H1 (cell line): ENCODE data around the gene AAGAB. TPM values are rescaled to one million over a fixed set of nuclear protein-coding genes. Genes with fewer than 3 reads are reported as not detected.

Experiments
- CTCF ChIA-PET: fragments of 300-600 bp; sonication (Branson Sonifier 250); formaldehyde crosslinking; loops from one replicate; lab custom pipeline; 2021; ENCODE audit not compliant: partially characterized antibody; lab: Charles Lee
- POLR2A ChIA-PET: fragments of 300-600 bp; sonication (Branson Sonifier 250); formaldehyde crosslinking; loops from one replicate; lab custom pipeline; 2021; ENCODE audit warnings: inconsistent platforms; ENCODE audit not compliant: partially characterized antibody; lab: Charles Lee
- DNase-seq, 2 experiments: peaks; one replicate each; pipeline versions ENCODE4 v3.0.0 to v3.0.0-alpha.2; 2010 to 2022; ENCODE audit warnings: low spot score in 2 of 2, low read depth in 1 of 2, mixed read lengths in 1 of 2
- FAIRE-seq: peaks from 2 replicates; lab custom pipeline; 2011; peaks lifted over from hg19 to GRCh38; lab: Jason Lieb, UNC
- H2AFZ ChIP-seq: 2 replicates; pipeline ENCODE4 v1.8.1; 2012; ENCODE audit warnings: low read length, inconsistent platforms
- H2AK5ac ChIP-seq: 2 replicates; pipeline ENCODE4 v1.6.1; 2013; ENCODE audit warnings: low read depth, low read length
- H2BK120ac ChIP-seq: replicated peaks from 2 replicates; pipeline ENCODE3; 2013; ENCODE audit warnings: low read depth, low read length, inconsistent platforms
- H2BK12ac ChIP-seq: 2 replicates; pipeline ENCODE4 v1.6.1; 2013; ENCODE audit warnings: low read depth, low read length
- H2BK15ac ChIP-seq: 2 replicates; pipeline ENCODE4 v1.6.1; 2013; ENCODE audit warnings: low read length
- H2BK20ac ChIP-seq: 2 replicates; pipeline ENCODE4 v1.6.1; 2013; ENCODE audit warnings: low read length
- H2BK5ac ChIP-seq: 2 replicates; pipeline ENCODE4 v1.6.1; 2013; ENCODE audit warnings: low read depth, low read length
- H3K14ac ChIP-seq: 2 replicates; pipeline ENCODE4 v1.6.1; 2013; ENCODE audit warnings: inconsistent platforms; ENCODE audit not compliant: insufficient read length
- H3K18ac ChIP-seq: 2 replicates; pipeline ENCODE4 v1.6.1; 2013; ENCODE audit warnings: low read length; ENCODE audit errors: extremely low read depth
- H3K23ac ChIP-seq: 2 replicates; pipeline ENCODE4 v1.6.1; 2013; ENCODE audit warnings: inconsistent platforms; ENCODE audit not compliant: insufficient read length
- H3K23me2 ChIP-seq: 2 replicates; pipeline ENCODE4 v1.6.1; 2013; ENCODE audit warnings: low read depth, low read length
- H3K27ac ChIP-seq: 2 replicates; pipeline ENCODE4 v1.6.1; 2011; ENCODE audit warnings: low read depth, low read length, inconsistent platforms
- H3K27me3 ChIP-seq, 4 experiments: replicated peaks in 1 of 4; 1 replicate in 1 of 4; 2 replicates in 3 of 4; pipeline versions ENCODE4 v1.6.1 to v1.8.1; 2011 to 2013; ENCODE audit warnings: low read length in 3 of 4, mild to moderate bottlenecking in 3 of 4, inconsistent platforms in 2 of 4, mixed read lengths in 2 of 4, moderate library complexity in 1 of 4; ENCODE audit not compliant: control insufficient read depth in 3 of 4, insufficient read depth in 3 of 4; ENCODE audit errors: extremely low read depth in 1 of 4
- H3K36me3 ChIP-seq, 4 experiments: 2 replicates each; pipeline versions ENCODE4 v1.6.1 to v1.8.1; 2011 to 2013; ENCODE audit warnings: mild to moderate bottlenecking in 4 of 4, low read length in 3 of 4, moderate library complexity in 2 of 4, control low read depth in 1 of 4, inconsistent platforms in 1 of 4; ENCODE audit not compliant: insufficient read depth in 4 of 4, control insufficient read depth in 2 of 4
- H3K4ac ChIP-seq: replicated peaks from 2 replicates; pipeline ENCODE3; 2013; ENCODE audit warnings: low read length, low read depth, mixed read lengths, inconsistent platforms; ENCODE audit not compliant: insufficient read length
- H3K4me1 ChIP-seq, 4 experiments: replicated peaks in 1 of 4; 1 replicate in 1 of 4; 2 replicates in 3 of 4; pipeline versions ENCODE4 v1.6.1 to v1.8.1; 2011 to 2013; ENCODE audit warnings: low read length in 3 of 4, inconsistent platforms in 2 of 4, mixed read lengths in 1 of 4; ENCODE audit not compliant: insufficient read depth in 4 of 4, control insufficient read depth in 3 of 4
- H3K4me2 ChIP-seq, 2 experiments: 2 replicates each; pipeline versions ENCODE4 v1.6.1 to v1.8.1; 2011 to 2013; ENCODE audit warnings: low read depth in 2 of 2, low read length in 2 of 2, control low read depth in 1 of 2, inconsistent platforms in 1 of 2, mild to moderate bottlenecking in 1 of 2; ENCODE audit not compliant: insufficient read depth in 1 of 2
- H3K4me3 ChIP-seq, 4 experiments: fragments of 200-600, 300-600 bp in 1 of 4; sonication (generic), shearing (Covaris generic), sonication (Bioruptor Twin) in 1 of 4; 2 replicates each; pipeline versions ENCODE4 v1.5.1 to v1.8.1; 2011 to 2016; ENCODE audit warnings: low read length in 4 of 4, low read depth in 3 of 4, control low read depth in 2 of 4, inconsistent platforms in 2 of 4, mild to moderate bottlenecking in 2 of 4, mixed read lengths in 1 of 4, moderate library complexity in 1 of 4; ENCODE audit not compliant: insufficient read depth in 2 of 4; ENCODE audit errors: extremely low read depth in 1 of 4
- H3K56ac ChIP-seq: replicated peaks from 2 replicates; pipeline ENCODE3; 2013; ENCODE audit warnings: low read depth, mild to moderate bottlenecking, mixed read lengths, low read length, inconsistent platforms; ENCODE audit not compliant: insufficient read length
- H3K79me1 ChIP-seq: 2 replicates; pipeline ENCODE4 v1.6.1; 2013; ENCODE audit warnings: low read depth, low read length, control low read depth
- H3K79me2 ChIP-seq, 2 experiments: 2 replicates each; pipeline versions ENCODE4 v1.6.1 to v1.8.1; 2012 to 2013; ENCODE audit warnings: low read length in 2 of 2, mild to moderate bottlenecking in 2 of 2, inconsistent platforms in 1 of 2; ENCODE audit not compliant: insufficient read depth in 2 of 2, control insufficient read depth in 1 of 2
- H3K9ac ChIP-seq, 4 experiments: replicated peaks in 1 of 4; 1 replicate in 1 of 4; 2 replicates in 3 of 4; pipeline versions ENCODE4 v1.6.1 to v1.8.1; 2011 to 2013; ENCODE audit warnings: low read depth in 3 of 4, low read length in 3 of 4, control low read depth in 2 of 4, mild to moderate bottlenecking in 2 of 4, moderate library complexity in 2 of 4, inconsistent platforms in 1 of 4; ENCODE audit errors: extremely low read depth in 1 of 4
- H3K9me3 ChIP-seq, 2 experiments: 2 replicates each; pipeline versions ENCODE4 v1.6.1 to v1.8.1; 2012 to 2013; ENCODE audit warnings: mild to moderate bottlenecking in 2 of 2, moderate library complexity in 2 of 2, control low read depth in 1 of 2, inconsistent platforms in 1 of 2, low read depth in 1 of 2, low read length in 1 of 2, mixed read lengths in 1 of 2; ENCODE audit not compliant: insufficient read depth in 2 of 2
- H4K20me1 ChIP-seq, 2 experiments: replicated peaks in 1 of 2; 2 replicates each; pipeline versions ENCODE3 to v1.8.1; 2011 to 2013; ENCODE audit warnings: inconsistent platforms in 2 of 2, low read length in 2 of 2, mild to moderate bottlenecking in 1 of 2; ENCODE audit not compliant: insufficient read depth in 2 of 2, control insufficient read depth in 1 of 2
- H4K5ac ChIP-seq: 2 replicates; pipeline ENCODE4 v1.6.1; 2013; ENCODE audit warnings: low read length, low read depth, mixed read lengths, inconsistent platforms; ENCODE audit not compliant: insufficient read length
- H4K8ac ChIP-seq: 2 replicates; pipeline ENCODE4 v1.8.0; 2013; ENCODE audit warnings: mild to moderate bottlenecking, moderate library complexity, low read length, inconsistent platforms; ENCODE audit not compliant: insufficient read depth; ENCODE audit errors: extremely low read depth
- H4K91ac ChIP-seq: replicated peaks from 2 replicates; pipeline ENCODE3; 2013; ENCODE audit warnings: low read length, mixed read lengths, inconsistent platforms; ENCODE audit not compliant: insufficient read length
- BACH1 ChIP-seq: IDR thresholded peaks from 2 replicates; pipeline ENCODE4 v1.6.1; 2012; ENCODE audit warnings: low read length, improper control_type of control experiment
- CBX8 ChIP-seq: fragments of 300-800, 300-1000 bp; sonication (generic); IDR thresholded peaks from 2 replicates; pipeline ENCODE4 v1.7.1; 2016; ENCODE audit warnings: low read depth, low read length, borderline replicate concordance
- CTBP2 ChIP-seq: IDR thresholded peaks from 2 replicates; pipeline ENCODE4 v1.7.0; 2011; ENCODE audit warnings: borderline replicate concordance, mild to moderate bottlenecking, moderate library complexity, mixed read lengths, low read length; ENCODE audit not compliant: insufficient read depth, insufficient read length
- EGR1 ChIP-seq: IDR thresholded peaks from 2 replicates; pipeline ENCODE4 v1.6.1; 2011; ENCODE audit warnings: low read depth, low read length, borderline replicate concordance
- NANOG ChIP-seq: IDR thresholded peaks from 2 replicates; pipeline ENCODE4 v1.6.1; 2011; ENCODE audit warnings: low read length, low read depth, mild to moderate bottlenecking, inconsistent platforms; ENCODE audit not compliant: insufficient read depth, poor library complexity, severe bottlenecking
- PHF8 ChIP-seq: fragments of 200-600 bp; sonication (generic); conservative IDR thresholded peaks from 2 replicates; pipeline ENCODE4 v1.7.1; 2012; ENCODE audit warnings: low read depth, mild to moderate bottlenecking, inconsistent platforms, low read length, moderate library complexity
- POLR2AphosphoS5 ChIP-seq: IDR thresholded peaks from 2 replicates; pipeline ENCODE4 v1.6.1; 2011; ENCODE audit warnings: low read depth, low read length
- SIN3A ChIP-seq, 2 experiments: IDR thresholded peaks in 1 of 2; conservative IDR thresholded peaks in 1 of 2; 2 replicates each; pipeline ENCODE4 v1.6.1; 2011 to 2012; ENCODE audit warnings: low read length in 2 of 2, improper control_type of control experiment in 1 of 2, low read depth in 1 of 2, mild to moderate bottlenecking in 1 of 2
- WGBS, 2 experiments: shearing (Covaris generic) in 1 of 2; methylation state at CpG; one replicate each; pipeline versions ENCODE4 v1.1.6 to v1.1.7; 2013 to 2015; ENCODE audit warnings: low lambda C conversion rate in 2 of 2, mixed read lengths in 2 of 2, inconsistent platforms in 1 of 2, low coverage in 1 of 2, missing lambda C conversion rate in 1 of 2; ENCODE audit not compliant: insufficient replicate concordance in 2 of 2, insufficient coverage in 1 of 2, insufficient read length in 1 of 2; ENCODE audit errors: extremely low coverage in 1 of 2, missing lambda C conversion rate in 1 of 2; 5-methylcytosine and 5-hydroxymethylcytosine counted together
- polyA plus RNA-seq, 7 experiments: library from polyadenylated mRNA; depleted of rRNA in 3 of 7; stranded (reverse) in 5 of 7; unstranded in 2 of 7; fragments of >200 nt in 5 of 7; fragments of 200-250 nt in 2 of 7; gene quantifications; 1 replicate in 5 of 7; 2 replicates in 1 of 7; 4 replicates in 1 of 7; pipeline versions ENCODE4 v1.2.1 to v1.2.3, GENCODE V29; 2011 to 2013; ENCODE audit warnings: missing spikeins in 2 of 7, mixed read lengths in 2 of 7
- total RNA-seq: library from RNA; stranded (reverse); fragmentation: NEBNext Ultra II Directional; extraction: Animal tissue kit (Norgen Biotek cat#: 25700); gene quantifications from 2 replicates; pipeline ENCODE4 v1.2.1, GENCODE V29; 2021
- TF ChIP-seq, protein P1 (sequence below): IDR thresholded peaks from 2 replicates; pipeline ENCODE4 v1.6.1; 2011; ENCODE audit warnings: low read length, improper control_type of control experiment
- TF ChIP-seq, protein P2 (sequence below): IDR thresholded peaks from 2 replicates; pipeline ENCODE4 v1.6.1; 2011; ENCODE audit warnings: low read depth, mild to moderate bottlenecking, low read length; ENCODE audit not compliant: insufficient read depth

Gene AAGAB
- total and polyA plus RNA-seq, 2 of the 8 experiments (the other 6 are each of a cell fraction or from before 2014, with no cell fraction given), result 20.1 to 45.9 TPM

DNA sequence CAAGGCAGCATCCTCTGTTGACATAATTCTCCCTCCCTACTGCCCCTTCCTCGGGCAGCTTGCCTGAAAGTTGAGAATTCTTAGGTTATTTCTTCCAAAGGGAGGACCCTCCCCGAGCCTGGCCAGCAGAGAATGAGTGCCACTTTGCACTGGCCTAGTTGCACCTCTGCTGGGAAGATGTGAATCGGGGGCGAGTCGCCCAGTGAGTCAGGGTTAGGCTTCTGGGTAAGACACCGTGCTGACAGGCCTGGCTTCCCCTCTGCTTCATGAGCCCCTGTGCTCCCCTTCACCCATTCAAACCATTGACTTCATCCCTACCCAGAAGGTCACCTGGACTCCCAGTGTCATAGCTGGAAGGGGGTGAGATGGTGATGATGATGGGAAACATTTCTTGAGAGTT lies 82.3 kb downstream of the AAGAB start:
- no peak overlapping the region for H2AK5ac ChIP-seq
- DNase-seq, result no peak
- H2BK15ac ChIP-seq, result peak overlapping the region; percentile 61; the same call in 1 of the 2 replicates
- H4K8ac ChIP-seq, result no peak overlapping the region
- no peaks in the 10 kb centered on the region for H3K36me3 ChIP-seq
- no peaks in the 10 kb centered on the region for H3K23me2 ChIP-seq
- no peaks in the 10 kb centered on the region for H3K27me3 ChIP-seq
- H3K18ac ChIP-seq, result no peak overlapping the region
- TF ChIP-seq PHF8, result no peak
- TF ChIP-seq, protein P1, sequence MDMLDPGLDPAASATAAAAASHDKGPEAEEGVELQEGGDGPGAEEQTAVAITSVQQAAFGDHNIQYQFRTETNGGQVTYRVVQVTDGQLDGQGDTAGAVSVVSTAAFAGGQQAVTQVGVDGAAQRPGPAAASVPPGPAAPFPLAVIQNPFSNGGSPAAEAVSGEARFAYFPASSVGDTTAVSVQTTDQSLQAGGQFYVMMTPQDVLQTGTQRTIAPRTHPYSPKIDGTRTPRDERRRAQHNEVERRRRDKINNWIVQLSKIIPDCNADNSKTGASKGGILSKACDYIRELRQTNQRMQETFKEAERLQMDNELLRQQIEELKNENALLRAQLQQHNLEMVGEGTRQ, result no peak
- TF ChIP-seq CTBP2, result no peak
- no peak for TF ChIP-seq NANOG
- no peak for TF ChIP-seq EGR1
- no peak for TF ChIP-seq SIN3A (conservative IDR thresholded peaks at IDR 0.05 in 1 of 2, IDR thresholded peaks at IDR 0.05 in 1 of 2; ENCODE audit: low read depth in 1 of 2, low read length in 2 of 2)
- TF ChIP-seq BACH1, result no peak
- no peak for TF ChIP-seq CBX8
- TF ChIP-seq POLR2AphosphoS5, result no peak
- TF ChIP-seq, protein P2, sequence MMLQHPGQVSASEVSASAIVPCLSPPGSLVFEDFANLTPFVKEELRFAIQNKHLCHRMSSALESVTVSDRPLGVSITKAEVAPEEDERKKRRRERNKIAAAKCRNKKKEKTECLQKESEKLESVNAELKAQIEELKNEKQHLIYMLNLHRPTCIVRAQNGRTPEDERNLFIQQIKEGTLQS, result no peak
- TF ChIP-seq, all 59 proteins: peak for 0
- H3K4ac ChIP-seq, result no peak overlapping the region
- H3K9me3 ChIP-seq, result no peaks in the 10 kb centered on the region
- no peaks in the 10 kb centered on the region for H3K79me2 ChIP-seq
- H3K23ac ChIP-seq, result no peak overlapping the region
- H4K5ac ChIP-seq, result no peak overlapping the region
- H3K9ac ChIP-seq, result no peak overlapping the region
- peaks cover 4 to 26% (median 11%) of the 10 kb centered on the region in 4 experiments for H3K4me1 ChIP-seq
- H3K27ac ChIP-seq, result no peak overlapping the region
- H2BK12ac ChIP-seq, result no peak overlapping the region
- no peak overlapping the region for H3K14ac ChIP-seq
- no peak overlapping the region for H4K91ac ChIP-seq
- H3K79me1 ChIP-seq, result peaks cover 5% of the 10 kb centered on the region
- H3K4me3 ChIP-seq, result no peak overlapping the region
- POLR2A ChIA-PET, result no interaction called here
- 90% methylated on average over 6 of the region's 6 CpGs; no CpG with 5 or more reads in 1 of the 2 experiments for WGBS, 2 experiments
- H2BK5ac ChIP-seq, result no peak overlapping the region
- H2BK20ac ChIP-seq, result no peak overlapping the region
- H3K4me2 ChIP-seq, result no peak overlapping the region
- CTCF ChIA-PET, result interaction anchor here (1.7 kb wide), 1 partner anchor 226 kb away, joined by 5 read pairs; no protein-coding TSS in a partner anchor
- no peak for FAIRE-seq
- H2BK120ac ChIP-seq, result no peak overlapping the region
- no peak overlapping the region for H3K56ac ChIP-seq
- peaks cover 0 to 1% of the 10 kb centered on the region in 2 experiments for H4K20me1 ChIP-seq
- H2AFZ ChIP-seq, result no peak overlapping the region
